K562 (cell line): Measurements from ENCODE around the gene H2BK1.

Experiments
- KAT7 ChIP-seq: sonication (generic); formaldehyde crosslinking; IDR thresholded peaks from 2 replicates; pipeline ENCODE4 v1.8.0; 2022; ENCODE audit warnings: missing genetic modification reagents, mild to moderate bottlenecking, borderline replicate concordance
- MAZ ChIP-seq, 2 experiments: fragments of 450-650 bp in 1 of 2; sonication (generic) in 1 of 2; formaldehyde crosslinking; IDR thresholded peaks in 1 of 2; conservative IDR thresholded peaks in 1 of 2; 2 replicates each; pipeline versions ENCODE4 v1.4.0 to v1.5.0; 2020; ENCODE audit warnings: mild to moderate bottlenecking in 1 of 2, missing genetic modification reagents in 1 of 2
- NFIC ChIP-seq: fragments of 450-650 bp; IDR thresholded peaks from 2 replicates; pipeline ENCODE4 v1.6.1; 2017; ENCODE audit warnings: mild to moderate bottlenecking, inconsistent platforms
- THRA ChIP-seq: fragments of 450-650 bp; IDR thresholded peaks from 2 replicates; pipeline ENCODE4 v1.6.1; 2017; ENCODE audit warnings: mild to moderate bottlenecking, moderate library complexity

GRCh38 chr7:151255390-151255789 is 45.1 kb upstream of the H2BK1 start:
- TF ChIP-seq KAT7 (CRISPR knock-in tag) (no peak), NFIC (no peak), THRA (no peak), MAZ (CRISPR knock-in tag; conservative IDR thresholded peaks at IDR 0.05 in 1 of 2, IDR thresholded peaks at IDR 0.05 in 1 of 2) (no peak)
